ENCODE measurements around the gene SLC16A1.

Gene SLC16A1

DNA sequence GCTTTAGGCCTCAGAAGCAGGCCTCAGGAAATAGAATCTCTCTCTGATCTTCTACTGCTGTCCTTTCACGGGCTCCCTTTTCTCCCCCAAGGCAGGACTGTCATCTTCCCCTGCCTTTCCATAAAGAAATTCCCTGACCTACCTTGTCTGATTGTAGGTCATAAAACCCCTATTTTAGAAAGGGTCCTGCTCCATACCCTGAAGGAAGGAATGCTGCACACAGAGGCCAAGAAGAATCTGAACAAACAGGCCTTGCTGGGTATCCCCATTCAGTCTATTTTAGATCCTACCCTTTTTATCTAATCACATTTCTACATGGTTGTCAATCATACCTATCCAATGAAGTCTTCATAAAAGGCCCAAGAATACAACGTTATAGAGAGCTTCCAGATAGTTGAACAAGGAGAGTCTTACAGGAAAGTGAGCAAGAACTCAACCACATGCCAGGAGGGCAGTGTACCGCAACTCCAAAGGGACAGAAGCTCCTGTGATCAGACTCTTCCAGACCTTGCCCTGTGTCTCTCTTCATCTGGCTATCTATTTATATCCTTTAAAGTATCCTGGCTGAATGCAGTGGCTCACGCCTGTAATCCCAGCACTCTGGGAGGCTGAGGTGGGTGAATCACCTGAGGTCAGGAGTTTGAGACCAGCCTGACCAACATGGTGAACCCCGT lies 93.1 kb downstream of the SLC16A1 start:
- Histone ChIP-seq H3K79me2 (ENCODE audit: low read length) (no peaks in the 10 kb centered on the region), H2AFZ (ENCODE audit: low read depth, low read length) (no peak overlapping the region), H3K4me1 (ENCODE audit: low read length) (no peaks in the 10 kb centered on the region), H3K4me2 (ENCODE audit: low read length) (no peak overlapping the region), H4K20me1 (ENCODE audit: insufficient read depth, low read length) (no peaks in the 10 kb centered on the region), H3K4me3 (ENCODE audit: low read length) (no peak overlapping the region), H3K9ac (ENCODE audit: low read length) (no peak overlapping the region), H3K27me3 (ENCODE audit: low read depth, low read length) (no peaks in the 10 kb centered on the region), H3K9me3 (ENCODE audit: insufficient read depth, low read length) (no peaks in the 10 kb centered on the region), H3K36me3 (replicated peaks; ENCODE audit: low read depth, low read length) (no peaks in the 10 kb centered on the region), H3K27ac (ENCODE audit: low read length) (no peak overlapping the region)
- TF ChIP-seq, protein P1, sequence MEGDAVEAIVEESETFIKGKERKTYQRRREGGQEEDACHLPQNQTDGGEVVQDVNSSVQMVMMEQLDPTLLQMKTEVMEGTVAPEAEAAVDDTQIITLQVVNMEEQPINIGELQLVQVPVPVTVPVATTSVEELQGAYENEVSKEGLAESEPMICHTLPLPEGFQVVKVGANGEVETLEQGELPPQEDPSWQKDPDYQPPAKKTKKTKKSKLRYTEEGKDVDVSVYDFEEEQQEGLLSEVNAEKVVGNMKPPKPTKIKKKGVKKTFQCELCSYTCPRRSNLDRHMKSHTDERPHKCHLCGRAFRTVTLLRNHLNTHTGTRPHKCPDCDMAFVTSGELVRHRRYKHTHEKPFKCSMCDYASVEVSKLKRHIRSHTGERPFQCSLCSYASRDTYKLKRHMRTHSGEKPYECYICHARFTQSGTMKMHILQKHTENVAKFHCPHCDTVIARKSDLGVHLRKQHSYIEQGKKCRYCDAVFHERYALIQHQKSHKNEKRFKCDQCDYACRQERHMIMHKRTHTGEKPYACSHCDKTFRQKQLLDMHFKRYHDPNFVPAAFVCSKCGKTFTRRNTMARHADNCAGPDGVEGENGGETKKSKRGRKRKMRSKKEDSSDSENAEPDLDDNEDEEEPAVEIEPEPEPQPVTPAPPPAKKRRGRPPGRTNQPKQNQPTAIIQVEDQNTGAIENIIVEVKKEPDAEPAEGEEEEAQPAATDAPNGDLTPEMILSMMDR (IDR thresholded peaks at IDR 0.05; ENCODE audit: low read depth, low read length): no peak
- TF ChIP-seq EZH2phosphoT487 (IDR thresholded peaks at IDR 0.05; ENCODE audit: low read depth): no peak
